Activated T-cell treated with anti-CD3 and anti-CD28 coated beads, Interleukin-2, amount 50 U/mL, for 1 hour (primary cell): ENCODE measurements around the gene SLF2.

Experiments
- DNase-seq: peaks from one replicate; pipeline ENCODE4 v3.0.0-alpha.2; 2020

The SLF2 gene

GRCh38 chr10:100983868-100984671 is 71.3 kb downstream of the SLF2 start:
- DNase-seq = peak; percentile 3

GRCh38 chr10:100984672-100985177 is 72.0 kb downstream of the SLF2 start:
- DNase-seq = peak; percentile 10

- DNase-seq = peak; percentile 7
Observed at GRCh38 chr10:100985336-100985735, 72.6 kb downstream of the SLF2 start.

DNA sequence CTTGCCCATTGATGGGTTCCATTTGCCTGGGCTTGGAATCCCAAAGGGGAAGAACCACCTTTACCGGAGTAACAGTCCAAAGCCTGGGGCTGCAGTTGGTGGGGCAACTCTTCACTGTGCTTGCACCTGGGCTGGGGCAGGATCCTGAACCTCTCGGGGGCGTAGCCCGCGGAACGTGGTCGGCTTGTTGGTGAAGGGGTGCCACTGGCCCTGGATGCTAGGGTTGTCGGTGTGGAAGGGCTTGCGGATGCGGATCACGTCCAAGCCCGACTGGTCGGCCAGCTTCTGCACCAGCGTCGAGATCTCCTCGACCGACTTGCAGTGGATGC is 73.8 kb downstream of the SLF2 start:
- peak; percentile 21 for DNase-seq

DNA sequence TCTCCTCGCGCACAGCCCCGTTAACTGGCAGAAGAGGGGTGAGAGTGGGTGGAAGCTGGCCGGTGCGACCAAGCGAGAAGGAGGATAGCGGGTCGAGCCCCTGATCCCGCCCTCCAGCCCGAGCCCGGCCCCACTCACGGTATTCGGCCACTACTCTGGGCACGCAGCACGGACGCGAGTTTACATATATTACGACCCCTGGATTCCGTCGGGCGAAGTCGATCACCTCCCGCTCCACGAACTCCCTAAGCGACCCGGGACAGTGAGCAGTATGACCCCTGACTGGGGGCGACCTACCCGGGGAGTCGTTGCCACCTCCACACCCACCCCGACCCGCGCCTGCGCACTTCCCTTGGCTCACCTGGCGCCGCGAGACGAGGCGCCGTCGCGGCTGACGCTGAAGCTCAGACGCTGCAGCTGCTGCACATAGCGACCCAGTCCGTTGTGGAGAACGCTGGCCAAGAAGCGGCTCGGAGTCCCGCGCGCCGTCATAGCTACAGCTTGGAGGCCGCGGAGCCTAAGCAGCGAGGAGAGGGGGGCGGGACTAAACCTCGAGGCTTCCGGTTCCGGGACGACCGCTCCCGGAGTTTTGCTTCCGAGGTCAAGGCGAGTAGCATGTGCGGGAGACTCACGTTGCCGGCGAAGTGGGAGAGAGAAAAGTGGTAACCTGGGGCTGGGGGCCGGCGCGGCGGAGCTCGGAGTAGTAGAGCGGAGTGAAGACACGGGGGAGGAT is 74.4 kb downstream of the SLF2 start, which contains the start of the genes MRPL43 and TWNK:
Gene MRPL43, minus strand, starts transcription at position 546 of the 733 bp plus-strand sequence. Its CDS starts 54 bp downstream, at position 492.
Gene TWNK, plus strand, starts transcription at position 592 of the 733 bp plus-strand sequence. CDS start 668 bp downstream, outside the sequence.
- DNase-seq = peak; percentile 87

DNA sequence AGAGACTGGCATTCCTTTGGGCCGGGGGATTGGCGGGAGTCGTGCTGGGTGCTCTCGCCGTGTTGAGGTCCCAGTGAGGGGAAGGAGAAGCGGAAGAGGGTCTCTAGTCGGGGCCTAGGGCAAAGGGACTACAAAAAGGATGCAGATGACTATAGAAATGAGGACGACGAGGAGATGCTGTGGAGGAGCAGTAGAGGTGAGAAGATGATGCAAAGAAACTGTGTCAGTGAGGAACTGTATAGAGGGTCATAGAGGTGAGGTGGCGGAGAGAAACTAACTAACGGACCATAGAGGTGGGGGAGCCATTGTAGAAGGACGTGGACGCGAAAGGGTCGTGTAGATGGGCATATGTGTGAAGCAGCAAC is 74.9 kb downstream of the SLF2 start:
- DNase-seq = no peak

DNA sequence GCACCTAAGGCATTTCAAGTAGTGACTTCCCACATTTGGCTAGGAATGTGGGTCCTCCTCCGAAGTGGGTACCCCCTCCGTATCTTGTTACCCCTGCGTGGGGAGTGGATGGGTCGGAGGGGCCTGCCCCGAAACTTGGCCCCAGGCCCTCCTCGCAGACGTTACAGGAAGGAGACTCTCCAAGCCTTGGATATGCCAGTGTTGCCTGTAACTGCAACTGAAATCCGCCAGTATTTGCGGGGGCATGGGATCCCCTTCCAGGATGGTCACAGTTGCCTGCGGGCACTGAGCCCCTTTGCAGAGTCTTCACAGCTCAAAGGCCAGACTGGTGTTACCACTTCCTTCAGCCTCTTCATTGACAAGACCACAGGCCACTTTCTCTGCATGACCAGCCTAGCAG is 75.4 kb downstream of the SLF2 start:
- DNase-seq = no peak

DNA sequence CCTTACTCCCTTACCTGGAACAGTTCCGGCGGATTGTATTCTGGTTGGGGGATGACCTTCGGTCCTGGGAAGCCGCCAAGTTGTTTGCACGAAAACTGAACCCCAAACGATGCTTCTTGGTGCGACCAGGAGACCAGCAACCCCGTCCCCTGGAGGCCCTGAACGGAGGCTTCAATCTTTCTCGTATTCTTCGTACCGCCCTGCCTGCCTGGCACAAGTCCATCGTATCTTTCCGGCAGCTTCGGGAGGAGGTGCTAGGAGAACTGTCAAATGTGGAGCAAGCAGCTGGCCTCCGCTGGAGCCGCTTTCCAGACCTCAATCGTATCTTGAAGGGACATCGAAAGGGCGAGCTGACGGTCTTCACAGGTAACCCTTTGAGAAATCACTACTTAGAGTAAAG is 76.3 kb downstream of the SLF2 start:
- no peak for DNase-seq

DNA sequence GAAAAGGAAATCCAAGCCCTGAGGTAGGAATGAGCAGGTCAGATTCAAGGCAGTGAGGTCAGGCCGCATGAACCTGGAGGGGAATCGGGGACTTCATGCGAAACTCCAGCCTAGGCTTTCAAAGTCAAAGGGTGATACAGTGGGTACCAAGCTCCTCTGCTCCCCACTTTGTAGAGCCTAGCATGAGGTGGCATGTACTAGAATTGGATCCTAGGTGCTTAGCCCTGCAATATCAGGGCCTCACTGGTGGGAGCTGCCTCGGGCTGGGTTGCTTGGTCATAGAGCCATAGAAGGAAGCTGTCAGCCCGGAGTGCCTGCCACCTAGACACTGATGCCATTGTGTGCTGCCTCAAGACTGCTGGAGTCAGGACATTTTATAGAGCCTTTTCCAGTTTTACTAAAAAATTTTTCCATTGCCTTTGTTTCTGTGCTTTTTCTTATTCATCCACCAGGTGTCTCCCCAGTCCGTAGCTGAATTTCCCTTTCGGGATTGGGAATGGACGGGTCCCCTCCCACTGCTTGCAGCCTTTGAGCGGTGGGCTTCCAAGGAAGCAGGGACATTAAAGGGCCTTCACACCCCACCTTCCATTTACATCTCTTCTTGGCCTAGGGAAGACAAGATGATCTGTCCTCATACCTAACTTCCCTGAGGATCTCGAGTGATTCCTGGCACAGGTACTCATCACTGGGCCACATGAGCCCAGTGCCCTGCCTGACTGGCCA is 81.4 kb downstream of the SLF2 start:
- no peak for DNase-seq

- no peak for DNase-seq
Observed at GRCh38 chr10:100995181-100995580, 82.4 kb downstream of the SLF2 start.

GRCh38 chr10:100996678-100997359 is 84.1 kb downstream of the SLF2 start:
- DNase-seq = peak; percentile 58

- DNase-seq = peak; percentile 83
Observed at GRCh38 chr10:100997360-100998182, 84.8 kb downstream of the SLF2 start.

GRCh38 chr10:100998183-100998990 is 85.6 kb downstream of the SLF2 start:
- peak; percentile 69 for DNase-seq

DNA sequence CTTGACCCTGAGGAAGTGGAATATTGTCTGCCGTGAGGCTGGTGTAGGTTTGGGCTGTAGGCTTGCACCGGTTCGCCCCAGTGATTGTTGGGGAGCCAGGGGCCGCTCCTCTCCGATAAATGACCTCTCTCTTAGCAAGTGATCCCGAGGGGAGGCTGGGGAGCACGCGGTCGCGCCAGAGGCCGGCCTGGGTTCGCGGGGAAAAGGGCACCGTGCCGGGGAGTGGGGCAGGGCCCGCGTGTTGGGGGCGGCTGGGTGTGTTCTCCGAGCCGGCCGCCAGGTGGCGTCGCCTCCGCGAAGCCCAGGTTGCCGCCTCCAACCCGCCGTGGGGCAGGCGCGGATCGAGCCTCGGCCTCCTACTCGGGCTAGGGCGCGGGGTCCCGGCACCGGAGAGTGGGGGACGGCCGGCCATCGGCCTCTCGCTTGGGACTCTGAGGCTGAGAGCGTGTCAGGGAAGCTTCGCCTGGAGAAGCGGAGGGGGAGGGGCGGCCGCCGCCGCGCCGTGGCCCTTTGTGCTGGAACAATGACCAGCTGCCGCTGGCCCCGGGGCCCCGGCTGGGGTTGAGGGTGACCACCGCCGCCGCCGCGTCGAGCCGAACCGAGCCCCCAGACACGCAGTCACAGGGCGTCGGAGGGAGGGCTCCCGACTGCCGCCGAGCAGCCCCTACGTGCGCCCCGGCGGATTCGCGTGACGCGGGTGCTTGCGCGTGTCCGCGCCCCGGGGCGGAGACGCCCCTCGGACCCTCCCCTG is 86.4 kb downstream of the SLF2 start:
- peak; percentile 86 for DNase-seq

DNA sequence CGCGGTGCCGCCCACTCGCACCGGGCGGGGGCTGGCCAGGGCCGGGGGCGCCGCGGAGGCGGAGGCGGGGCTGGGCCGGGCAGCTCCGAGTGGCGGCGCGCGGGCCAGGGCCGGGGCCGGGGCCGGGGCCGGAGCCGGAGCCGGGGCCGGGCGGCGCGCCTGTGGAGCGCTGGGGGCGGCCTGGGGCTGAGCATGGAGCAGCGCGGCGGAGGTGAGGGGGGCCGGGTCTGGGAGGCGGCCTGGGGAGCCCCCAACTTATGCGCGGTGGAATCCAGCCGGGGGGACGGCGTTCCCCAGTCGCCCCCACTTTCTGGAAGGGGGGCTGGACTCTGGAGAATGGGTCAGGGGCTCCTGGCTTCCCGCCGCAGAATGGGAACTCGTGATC is 87.0 kb downstream of the SLF2 start, which contains the start of gene LZTS2:
Gene LZTS2, plus strand, starts transcription at position 67 of the 385 bp plus-strand sequence. CDS start 2,731 bp downstream, outside the sequence.
- DNase-seq = no peak

- DNase-seq = no peak
Observed at GRCh38 chr10:101000127-101000914, 87.6 kb downstream of the SLF2 start.

DNA sequence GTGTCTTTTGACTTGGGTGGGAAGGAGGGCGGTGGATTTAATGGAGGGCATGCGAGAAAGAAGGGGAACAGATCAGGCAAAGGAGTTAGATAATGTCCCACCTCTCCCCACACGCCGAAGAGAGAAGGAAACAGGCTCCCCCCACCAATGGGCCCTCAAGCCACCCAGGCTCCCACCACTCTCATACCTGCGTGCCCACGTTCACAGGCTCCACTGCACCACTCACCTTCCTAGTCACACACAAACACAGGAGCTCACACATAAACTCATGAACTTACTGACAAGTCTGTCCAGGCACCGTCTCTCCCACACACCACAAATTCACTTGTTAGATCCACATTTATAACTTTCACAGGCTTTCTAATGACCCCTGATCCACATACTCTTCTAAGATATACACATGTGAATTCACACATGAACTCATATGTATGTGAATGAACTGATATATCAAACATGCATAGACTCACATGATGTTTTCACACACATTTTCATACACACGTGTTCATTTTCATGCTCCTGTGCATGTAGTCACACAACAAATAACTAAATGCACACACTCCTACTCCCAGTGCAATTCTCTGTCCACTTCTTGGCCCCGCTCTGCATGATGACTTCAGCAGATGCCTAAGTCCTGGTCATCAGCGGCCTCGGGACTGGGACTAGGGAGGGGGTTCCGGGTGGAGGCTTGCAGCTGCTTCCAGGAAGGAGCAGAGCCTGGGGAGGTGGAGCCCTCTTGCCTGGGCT is 88.3 kb downstream of the SLF2 start:
- no peak for DNase-seq

DNA sequence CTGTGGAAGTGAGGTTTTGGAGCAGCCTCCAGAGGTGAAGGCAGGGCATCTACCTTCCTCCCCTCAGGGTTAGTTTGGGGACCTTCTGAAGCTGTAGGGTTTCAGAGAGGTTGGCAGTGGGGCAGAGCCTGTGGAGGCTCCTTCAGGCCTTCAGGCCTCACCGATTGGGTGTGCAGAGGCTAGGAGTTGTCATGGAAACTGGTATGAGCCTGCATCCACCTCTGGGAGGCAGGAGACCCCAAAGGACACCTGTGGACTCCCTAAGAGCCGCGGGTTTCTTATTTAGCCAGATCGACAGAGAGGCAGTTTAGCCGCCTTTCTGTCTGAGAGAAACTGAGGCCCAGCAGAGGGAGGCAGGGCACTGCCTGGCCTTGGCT is 88.9 kb downstream of the SLF2 start:
- no peak for DNase-seq
